NK-92 (cell line): ENCODE measurements around the gene LRGUK.
"Not testable (repeated sequence)": the region's sequence is repeated elsewhere in the genome, so short reads cannot be mapped to it uniquely, and the experiment has no call there.

Experiments
- DNase-seq: peaks from one replicate; lab custom pipeline; 2025; ENCODE audit not compliant: unreplicated experiment; lab: John Stamatoyannopoulos, UW

LRGUK gene

DNA sequence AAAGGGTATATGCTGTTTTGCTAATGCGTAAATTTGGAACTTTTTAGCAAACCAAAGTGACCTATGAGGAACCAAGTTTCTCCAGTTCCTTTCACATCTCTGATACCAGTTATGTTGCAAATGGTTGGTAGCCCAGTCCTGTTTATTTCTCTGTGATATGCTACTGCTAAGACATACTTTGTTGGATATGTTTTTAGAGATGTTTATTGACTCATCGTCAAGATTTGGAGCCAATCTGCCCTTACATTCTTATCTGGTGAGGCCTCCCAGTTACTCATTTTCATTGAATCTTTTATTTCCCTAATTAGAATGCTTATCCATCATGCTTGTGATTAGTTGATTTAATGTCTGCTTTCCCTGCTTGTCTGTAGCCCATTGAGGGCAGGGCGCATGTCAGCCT, 58.9 kb downstream of the LRGUK start:
- no peak for DNase-seq

DNA sequence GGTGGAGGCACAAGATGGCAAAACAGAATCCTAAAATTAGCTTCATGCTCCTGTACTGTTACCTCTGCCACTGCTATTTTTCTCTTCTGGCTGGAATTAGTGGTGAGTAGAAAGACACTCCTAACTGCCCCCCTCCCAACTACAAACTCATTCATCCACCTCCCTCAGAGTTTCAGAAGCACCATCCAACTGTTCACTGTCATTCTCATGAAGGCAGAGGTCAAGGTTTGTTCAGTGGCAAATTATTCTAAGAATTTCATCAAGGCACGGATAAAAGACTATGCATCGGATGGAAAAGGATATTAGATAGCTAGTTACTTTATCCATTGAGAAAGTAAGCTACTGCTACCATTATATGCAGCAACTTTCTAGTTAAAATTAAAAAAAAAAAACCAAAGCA, 59.7 kb downstream of the LRGUK start:
- DNase-seq: no peak

DNA sequence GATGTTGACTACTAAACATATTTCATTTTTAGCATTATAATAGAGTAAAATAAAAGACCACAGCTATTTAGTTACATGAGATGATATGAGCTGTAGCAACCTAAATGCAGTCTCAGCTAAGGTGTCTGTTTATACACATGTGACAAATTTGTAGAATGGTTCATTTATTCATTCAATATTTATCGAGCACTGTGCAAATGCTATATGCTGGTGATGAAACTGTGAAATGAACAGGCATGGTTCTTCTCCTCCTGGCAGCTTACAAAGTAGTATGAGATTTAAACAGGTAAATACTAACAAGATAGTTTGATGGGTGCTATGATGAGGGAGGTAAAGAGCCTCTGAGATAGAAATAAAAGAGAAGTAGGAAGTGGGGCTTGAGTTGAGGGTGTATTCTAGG, 60.8 kb downstream of the LRGUK start:
- DNase-seq: no peak

DNA sequence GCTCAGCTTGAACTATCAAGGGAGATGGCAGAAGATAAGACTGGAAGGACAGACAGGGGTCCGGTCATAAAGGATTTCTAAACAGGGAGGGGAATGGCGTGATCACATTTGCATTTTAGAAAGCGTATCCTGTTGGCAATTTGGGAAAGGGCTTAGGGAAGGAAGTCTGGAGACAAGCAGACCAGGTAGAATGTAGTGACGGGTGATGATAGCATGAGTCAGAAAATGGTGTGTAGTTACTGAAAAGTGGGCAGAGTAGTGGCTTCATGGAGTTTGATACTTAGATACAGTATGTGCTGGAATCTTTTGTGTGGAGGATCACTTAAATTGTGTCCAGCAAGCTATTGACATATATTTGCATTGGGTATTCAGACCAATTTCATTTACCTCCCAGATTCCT, 61.2 kb downstream of the LRGUK start:
- DNase-seq: no peak

DNA sequence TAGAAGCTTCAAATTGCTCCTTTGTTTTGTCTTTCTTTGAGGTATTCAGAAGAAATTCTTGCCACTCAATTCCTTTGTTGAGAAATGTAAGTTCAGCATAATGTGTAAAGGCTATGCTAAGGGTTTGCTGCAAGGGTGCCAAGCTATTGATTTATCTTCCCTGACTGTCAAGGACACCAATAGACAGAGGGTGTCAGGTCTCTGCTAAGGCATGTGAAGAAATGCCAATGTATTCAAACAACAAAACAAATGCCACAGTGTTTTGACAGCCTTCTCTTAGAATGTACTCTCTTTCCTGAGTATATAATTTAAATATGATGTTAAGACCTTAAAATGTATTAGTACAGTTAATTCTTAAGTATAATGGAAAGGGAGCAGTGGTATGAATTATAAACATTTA, 62.4 kb downstream of the LRGUK start:
- DNase-seq: no peak

DNA sequence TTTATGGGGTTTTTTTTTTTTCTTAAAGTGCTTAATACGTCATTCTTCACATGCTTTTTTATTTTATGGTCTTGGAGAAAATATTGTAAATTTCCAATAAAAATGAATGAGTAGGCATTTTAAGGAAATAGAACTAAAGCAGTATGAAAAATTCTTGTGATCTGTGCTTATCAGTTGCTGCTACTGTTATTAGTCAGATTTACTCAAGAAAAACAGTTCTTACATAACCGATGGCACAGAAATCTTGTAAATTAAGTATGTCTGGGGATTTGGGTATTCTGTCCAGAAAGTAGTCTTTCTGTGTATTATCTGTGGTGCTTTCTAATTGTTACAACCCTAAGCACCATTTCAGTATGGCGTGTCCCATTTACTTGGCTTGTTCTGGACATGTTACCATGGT, 64.7 kb downstream of the LRGUK start:
- no peak for DNase-seq

DNA sequence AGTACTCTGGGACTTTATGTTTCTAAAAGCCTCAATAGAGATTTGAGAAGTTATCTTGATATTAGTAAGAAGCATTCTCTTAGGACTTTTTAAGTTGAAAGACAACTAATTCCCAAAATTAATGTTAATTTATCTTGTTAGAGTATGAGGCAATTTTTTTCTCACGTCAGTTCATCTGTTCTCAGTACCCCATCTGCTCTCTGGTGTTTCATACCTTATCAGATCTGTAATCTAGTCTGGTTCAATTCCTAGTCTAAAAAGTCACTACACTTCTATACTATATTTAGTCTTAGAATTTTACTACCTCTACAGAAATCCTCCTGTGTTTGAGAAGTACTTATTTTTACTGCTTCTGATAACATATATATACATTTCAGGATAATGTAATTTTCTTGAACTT, 66.1 kb downstream of the LRGUK start:
- no peak for DNase-seq

DNA sequence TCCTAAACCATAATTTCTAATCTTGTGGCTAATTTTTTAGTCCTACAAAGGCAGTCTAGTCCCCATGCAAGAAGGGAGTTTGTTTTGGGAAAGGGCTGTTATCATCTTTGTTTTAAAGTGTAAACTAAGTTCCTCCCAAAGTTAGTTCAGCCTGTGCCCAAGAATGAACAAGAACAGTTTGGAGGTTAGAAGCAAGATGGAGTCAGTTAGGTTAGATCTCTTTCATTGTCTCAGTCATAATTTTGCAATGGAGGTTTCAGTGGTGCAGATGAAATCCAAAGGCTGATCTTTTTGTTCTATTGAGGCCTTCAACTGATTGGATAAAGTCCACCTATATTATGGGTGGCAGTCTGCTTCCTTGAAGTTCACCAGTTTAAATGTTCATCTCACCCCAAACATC, 68.1 kb downstream of the LRGUK start:
- DNase-seq: no peak

DNA sequence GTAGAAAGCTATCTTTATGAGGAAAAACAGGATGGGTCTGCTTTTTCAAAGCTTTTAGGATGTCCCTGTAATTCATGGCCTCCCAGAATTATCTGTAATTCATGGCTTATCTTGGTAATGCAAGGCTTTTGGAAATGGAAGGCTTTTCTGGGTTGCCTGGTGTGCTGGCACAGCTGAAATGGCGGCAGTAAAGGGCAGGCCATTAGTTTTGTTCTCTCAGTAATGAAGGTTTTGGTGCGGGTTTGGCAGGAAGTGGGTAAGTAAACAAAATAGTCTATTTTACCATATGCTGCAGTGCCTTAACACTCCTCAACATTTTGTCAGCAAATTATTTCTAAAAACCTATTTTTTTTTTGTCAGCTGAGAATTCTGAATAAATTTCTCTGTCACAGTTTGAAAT, 69.3 kb downstream of the LRGUK start:
- DNase-seq: no peak

DNA sequence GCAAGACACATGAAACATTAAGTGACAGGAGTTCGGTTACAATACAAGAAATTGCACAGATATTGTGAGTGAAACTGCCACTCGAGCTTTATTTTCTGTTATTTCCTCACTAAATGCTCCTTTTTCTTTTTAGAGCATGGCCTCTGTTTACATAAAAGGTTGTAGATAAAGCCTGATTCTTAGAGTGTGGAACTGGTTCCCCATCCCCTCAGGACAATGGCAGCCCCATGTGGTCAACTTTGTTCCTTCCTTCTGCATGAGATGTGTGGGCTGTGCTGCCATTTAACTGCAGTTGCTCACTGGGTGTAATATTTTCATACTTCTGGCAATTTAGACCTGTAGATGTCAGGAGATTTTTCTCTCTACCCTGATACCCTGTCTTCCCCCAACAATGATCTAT, 70.2 kb downstream of the LRGUK start:
- no peak for DNase-seq

DNA sequence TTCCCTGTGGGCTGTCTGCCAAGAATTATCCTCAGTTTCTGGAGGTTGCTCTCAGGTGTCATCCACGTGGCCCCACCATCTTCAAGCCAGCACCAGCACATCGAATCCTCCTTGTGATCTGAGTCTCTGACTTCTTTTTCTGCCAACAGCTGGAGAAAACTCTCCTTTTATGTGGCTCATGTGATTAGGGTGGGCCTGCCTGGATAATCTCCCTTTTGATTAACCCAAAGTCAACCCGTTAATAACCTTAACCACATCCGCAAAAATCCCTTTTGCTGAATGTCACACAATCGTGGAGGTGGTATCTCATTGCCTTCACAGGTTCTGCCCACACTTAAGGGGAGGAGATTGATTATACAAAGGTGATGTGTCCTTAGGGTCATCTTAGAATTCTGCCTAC, 73.8 kb downstream of the LRGUK start:
- no peak for DNase-seq

DNA sequence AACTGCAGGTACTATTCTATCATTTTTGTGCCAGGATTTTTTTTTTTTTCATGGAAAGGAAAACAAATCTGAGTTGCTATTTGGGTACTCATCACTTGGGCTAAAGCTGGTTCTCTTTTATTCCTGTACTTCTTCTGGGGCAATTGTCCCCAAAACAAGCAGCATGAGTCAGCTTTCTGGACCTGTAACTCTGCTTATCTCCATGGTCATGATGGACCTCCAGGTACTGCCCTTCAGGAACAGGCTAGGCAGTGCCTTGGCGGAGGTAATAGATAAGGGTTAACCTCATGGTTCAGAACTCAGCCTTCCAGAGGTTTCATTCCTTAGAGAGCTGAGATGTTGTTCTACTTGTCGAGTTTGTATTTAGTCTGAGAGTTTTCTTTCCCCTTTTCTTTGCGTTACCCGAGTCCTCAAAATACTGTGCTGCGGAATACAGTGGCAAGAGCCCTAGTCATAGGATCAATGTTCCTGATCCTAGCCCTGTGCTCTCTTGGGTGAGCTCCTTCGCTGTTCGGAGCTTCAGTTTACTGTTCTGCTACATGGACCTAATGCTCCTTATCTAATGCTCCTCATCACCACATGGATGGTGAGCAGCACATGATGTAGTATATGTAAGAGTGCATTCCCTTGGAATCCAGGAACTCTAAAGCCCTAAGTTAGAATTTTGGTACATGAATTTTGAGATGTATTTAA, 74.6 kb downstream of the LRGUK start:
- DNase-seq: no peak

DNA sequence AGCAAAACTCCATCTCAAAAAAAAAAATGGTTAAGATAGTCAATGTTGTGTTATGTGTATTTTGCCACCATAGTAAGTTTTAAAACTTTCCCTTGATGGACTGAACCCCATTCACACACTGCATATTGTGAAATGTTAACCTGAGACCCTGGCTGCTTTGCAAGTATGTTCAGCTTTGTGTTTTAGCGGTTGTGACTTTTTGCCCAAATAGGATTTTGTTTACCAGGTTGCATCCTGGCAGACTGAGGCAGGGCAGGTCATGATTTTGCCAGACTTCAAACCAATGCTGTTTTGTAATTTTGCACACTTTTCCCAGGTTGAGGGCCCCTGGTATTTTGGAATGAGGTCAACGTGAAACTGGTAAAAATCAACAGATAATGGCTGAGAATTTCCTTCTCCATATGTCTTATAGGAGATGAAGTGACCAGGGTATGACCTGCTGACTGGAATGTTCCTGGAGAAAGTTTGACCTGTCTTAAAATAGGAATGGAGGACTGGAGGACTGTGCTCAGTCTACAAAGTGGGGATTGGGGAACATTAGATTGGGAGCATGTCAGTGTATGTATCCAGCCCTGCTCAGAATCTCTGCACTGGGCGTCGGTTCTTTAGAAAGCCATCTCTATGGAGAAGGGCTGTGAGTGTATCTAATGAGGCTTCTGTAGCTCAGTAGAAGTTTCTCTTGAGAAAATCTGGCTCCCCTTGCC, 76.2 kb downstream of the LRGUK start:
- DNase-seq: no peak

DNA sequence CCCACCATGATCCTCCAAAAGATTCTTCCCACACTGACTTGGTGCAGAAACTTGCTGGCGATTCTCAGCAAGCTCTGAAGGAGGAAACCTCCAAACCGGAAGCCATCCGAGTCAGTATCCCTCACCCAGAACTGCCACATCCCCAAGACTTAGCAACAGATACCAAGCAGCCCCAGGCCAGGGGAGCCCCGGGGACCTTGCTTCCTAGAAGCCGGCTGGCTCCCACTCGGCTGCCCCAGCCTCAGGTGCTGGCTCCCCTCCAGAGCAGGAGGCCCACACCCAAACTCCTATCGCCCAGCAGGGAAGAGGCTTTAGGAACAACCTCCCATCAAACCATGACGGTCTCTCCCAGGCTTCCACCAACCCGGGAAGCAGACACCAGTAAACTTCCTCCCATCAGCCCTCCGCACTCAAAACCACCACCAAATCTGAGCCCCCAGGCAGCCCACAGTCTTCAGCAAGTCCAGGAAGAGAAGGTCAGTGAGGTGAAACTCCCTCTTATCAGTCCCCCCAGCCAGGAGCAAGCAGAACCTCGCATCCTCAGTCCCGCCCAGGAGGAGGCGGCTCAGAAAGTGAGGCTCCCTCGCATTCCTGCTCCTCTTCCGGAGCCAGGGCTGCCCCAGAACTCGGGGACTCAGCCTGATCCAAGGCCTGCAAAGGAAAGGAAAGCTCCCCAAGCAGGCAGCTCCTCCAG, 82.3 kb downstream of the LRGUK start:
- no peak for DNase-seq

DNA sequence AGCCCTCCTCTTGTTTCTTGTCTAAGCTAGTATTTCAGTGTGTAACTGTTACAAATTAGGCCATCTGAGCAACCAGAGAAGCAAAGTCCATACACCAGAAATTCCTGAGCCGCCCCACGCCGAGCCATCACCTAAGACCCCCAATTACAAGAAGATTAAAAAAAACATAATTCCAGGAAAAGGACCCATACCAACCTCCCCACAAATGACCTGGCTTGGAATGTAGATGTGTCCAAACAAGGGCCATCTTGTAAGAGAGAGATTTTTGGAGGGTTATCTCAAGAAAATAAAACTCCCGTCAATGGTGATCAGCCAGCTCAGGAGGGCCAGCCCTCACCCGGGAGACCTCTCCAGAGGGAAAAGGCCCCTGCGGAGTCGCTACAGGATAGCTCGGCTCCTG, 83.1 kb downstream of the LRGUK start:
- DNase-seq: no peak

DNA sequence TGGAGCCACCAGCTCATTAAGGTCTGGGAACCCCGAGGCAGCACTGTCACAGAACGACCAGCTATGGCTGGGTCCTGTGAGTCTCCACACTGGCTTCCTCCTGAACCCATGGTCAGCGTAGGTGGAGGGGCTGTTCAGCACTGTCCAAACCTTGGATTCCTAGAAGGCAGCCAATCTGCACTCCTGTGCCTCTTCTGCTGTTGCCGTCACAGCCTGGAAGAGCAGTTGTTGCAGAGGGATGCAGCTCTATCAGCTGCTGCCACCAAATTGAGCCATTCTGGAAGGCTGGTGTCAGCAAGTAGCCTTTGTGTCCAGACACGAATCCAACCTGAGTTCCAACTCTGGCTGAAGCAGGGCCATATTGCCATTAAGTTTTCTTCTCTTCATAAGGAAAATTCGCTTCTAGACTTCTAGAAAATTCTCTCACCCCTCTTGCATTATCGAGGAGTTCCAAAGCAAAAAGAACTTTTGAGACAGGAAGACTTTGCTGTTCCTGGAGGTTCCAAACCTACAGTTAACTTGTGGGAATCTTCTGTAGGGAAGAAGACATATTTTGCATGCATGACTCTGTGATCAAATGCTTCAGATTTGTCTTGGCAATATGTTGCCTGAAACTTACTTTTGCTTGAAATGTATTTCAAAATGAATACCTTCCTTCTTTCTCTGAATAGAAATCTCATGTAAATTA, 84.0 kb downstream of the LRGUK start:
- no peak for DNase-seq

DNA sequence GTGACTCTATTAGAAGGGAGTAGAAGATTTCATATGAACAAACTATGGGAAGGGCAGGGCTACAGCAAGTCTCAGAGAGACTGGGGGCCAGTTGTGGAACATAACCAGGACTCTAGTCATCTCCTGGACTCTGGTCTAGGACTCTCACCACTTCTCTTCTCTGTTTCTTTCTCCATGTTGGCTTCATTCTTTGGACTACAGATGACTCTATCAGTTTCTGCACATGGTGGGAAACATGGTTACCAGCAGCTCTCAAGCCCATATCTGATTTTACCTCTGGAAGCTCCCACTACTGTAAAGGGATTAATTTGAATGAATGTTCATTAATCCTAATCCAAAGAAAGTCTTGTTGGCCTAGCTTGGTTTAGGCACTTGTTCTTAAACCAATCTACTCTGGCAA, 84.7 kb downstream of the LRGUK start:
- DNase-seq: no peak

DNA sequence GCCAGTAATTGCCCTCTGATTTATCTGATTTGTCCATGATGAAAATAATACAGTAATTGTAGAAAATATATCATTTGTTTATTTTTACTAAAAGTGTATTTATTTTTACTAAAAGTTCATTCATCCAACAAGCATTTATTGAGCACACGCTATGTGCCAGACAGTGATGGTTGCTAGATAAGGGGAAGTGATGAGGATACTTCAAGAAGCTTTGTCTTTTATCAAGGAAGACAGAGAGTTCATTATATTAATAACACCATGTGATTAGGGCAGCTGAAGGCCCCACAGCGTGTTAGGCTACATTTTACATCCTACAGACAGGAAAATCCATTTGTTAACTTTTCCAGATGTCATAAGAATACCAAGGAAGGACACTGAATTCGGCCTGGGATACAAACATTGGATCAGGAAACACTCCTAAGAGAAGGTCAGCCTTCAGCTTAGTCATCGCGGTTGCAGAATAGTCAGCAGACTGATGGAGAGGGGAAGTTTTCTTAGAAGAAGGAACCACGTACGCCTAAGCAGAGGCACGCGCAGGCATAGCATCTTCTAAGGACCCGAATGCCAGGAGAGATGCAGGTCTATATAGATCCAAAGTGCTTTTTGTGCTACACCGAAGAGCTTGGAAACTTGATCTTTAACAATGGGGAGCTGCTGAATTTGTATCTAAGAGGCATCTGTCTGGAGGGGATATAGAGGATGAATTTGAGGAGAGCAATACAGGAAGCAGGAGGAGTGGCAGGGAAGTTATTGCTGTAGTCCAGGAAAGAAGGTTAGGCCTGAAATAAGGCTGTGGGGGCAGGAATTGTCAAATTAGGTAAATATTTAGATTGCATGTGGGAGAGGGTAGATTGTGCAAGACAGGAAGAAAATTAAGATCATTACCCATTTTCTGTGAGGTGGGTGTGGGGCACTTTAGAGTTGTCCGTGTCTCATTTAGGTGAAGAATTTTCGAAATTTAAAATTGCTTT, 85.7 kb downstream of the LRGUK start:
- no peak for DNase-seq

DNA sequence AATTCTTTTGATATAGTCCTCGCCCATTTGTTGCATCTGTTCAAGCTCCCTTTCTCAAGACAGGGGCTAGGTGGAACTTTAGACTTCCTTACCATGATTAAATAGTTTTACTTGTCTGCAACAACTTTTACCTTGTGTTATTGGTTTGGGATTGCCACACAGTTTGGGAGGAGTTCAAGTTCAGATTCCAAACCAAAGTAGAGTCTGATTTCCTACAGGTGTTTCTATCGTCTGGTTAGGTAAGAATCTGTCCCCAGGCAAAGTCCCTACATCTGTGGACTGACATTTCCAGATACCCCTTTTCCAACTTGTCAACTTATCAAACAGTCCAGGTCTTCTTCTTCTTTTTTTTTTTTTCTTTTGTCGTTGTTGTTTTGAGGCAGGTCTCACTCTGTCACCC, 93.1 kb downstream of the LRGUK start:
- no peak for DNase-seq

DNA sequence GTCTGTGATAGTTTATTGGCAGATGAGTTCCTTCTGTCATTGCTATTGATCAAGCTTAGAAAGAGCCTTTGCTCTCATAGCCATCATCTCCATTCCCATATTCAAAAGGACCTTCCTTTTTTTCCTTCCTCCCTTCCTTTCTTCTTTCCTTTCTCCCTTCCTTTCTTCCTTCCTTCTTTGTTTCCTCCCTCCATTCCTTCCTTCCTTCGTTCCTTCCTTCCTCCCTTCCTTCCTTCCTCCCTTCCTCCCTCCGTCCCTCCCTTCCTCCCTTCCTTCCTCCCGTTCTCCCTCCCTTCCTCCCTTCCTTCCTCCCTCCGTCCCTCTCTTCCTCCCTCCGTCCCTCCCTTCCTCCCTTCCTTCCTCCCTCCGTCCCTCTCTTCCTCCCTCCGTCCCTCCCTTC, 104.2 kb downstream of the LRGUK start:
- not testable (repeated sequence) for DNase-seq

DNA sequence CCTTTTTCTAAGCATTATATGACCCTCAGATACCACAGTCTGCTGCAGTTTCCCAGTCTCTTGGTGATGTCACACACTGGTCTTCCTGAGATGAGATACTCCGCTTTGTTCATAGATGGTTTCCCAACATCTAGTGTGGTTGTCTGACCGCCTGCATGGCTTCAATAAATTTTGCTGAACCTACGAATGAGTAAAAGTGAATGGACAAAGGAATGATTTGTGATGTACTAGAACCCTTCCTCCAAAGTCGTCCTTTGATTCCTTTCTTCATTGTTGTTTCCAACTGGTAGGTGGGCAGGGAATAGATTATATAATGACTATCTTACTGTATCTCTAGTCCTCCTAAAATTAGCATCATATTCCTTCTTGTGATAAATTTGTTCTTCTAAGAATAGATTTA, 107.1 kb downstream of the LRGUK start:
- no peak for DNase-seq
